ENCODE data around the gene ELAPOR2. TPM values are rescaled to one million over a fixed set of nuclear protein-coding genes. Genes with fewer than 3 reads are reported as not detected.
"Not testable (repeated sequence)": the region's sequence is repeated elsewhere in the genome, so short reads cannot be mapped to it uniquely, and the experiment has no call there.

Gene ELAPOR2
- total RNA-seq, 1 donor from 2014 or later, result 1.1 TPM

DNA sequence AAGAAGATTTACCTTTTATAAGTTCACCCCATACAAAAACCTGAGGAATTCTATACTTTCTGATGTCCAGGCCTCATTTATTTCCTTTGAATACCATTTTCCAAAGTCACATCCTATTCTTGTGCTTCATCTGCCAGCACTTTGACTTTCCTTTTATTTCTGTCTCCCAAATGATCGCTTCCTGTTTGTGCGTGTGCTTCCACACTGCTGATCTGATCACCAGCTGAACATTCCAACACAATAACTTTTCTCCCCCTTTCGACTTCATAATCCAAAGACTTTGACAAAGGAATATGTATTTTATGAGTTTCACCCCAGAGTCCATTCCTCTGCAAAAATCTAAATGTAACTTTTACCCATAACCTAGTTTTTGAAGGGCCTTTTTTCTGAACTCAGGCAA, 3.1 kb downstream of the ELAPOR2 start:
- no peak for DNase-seq (ENCODE audit: low spot score in 2 of 2)
- Histone ChIP-seq H3K36me3 (no peaks in the 10 kb centered on the region), H3K4me1 (peaks cover 0 to 9% of the 10 kb centered on the region in 2 donors), H3K27me3 (no peaks in the 10 kb centered on the region), H3K27ac (no peak overlapping the region), H3K9me3 (no peaks in the 10 kb centered on the region), H3K4me3 (no peak overlapping the region)
- intact Hi-C loops (cut with DNase I), result loop anchor here (5.0 to 10.0 kb wide), 2 partner anchors 166 to 288 kb away; partner anchors contain the start of gene CROT
- no peak for TF ChIP-seq CTCF (IDR thresholded peaks at IDR 0.05)

- DNase-seq (ENCODE audit: low spot score in 2 of 2), result no peak
- TF ChIP-seq CTCF (IDR thresholded peaks at IDR 0.05), result no peak
- H3K4me1 ChIP-seq, result no peaks in the 10 kb centered on the region
- intact Hi-C loops (cut with DNase I), result no loop called here
- no peak overlapping the region for H3K27ac ChIP-seq
- H3K9me3 ChIP-seq, result peaks cover 0 to 8% of the 10 kb centered on the region in 2 donors
- H3K36me3 ChIP-seq, result no peaks in the 10 kb centered on the region
- H3K27me3 ChIP-seq, result no peaks in the 10 kb centered on the region
- no peak overlapping the region for H3K4me3 ChIP-seq
Measured at GRCh38 chr7:87048839-87049238, 10.6 kb downstream of the ELAPOR2 start.

DNA sequence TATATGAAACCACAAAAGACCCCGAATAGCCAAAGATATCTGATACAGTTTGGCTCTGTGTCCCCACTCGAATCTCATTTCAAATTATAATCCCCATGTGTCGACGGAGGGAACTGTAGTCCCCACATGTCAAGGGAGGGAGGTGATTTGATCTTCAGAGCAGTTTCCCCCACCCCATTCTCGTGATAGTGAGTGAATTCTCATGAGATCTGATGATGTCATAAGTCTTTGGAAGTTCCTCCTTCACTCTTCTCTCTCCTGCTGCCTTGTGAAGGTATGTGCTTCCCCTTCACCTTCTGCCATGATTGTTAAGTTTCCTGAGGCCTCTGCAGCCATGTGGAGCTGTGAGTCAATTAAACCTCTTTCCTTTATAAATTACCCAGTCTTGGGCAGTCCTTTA, 13.0 kb downstream of the ELAPOR2 start:
- H3K4me3 ChIP-seq, result no peak overlapping the region
- H3K27me3 ChIP-seq, result no peaks in the 10 kb centered on the region
- H3K36me3 ChIP-seq, result no peaks in the 10 kb centered on the region
- H3K9me3 ChIP-seq, result peaks cover 0 to 8% of the 10 kb centered on the region in 2 donors
- no peak overlapping the region for H3K27ac ChIP-seq
- intact Hi-C loops (cut with DNase I), result no loop called here
- H3K4me1 ChIP-seq, result no peaks in the 10 kb centered on the region
- no peak for TF ChIP-seq CTCF (IDR thresholded peaks at IDR 0.05)
- DNase-seq (ENCODE audit: low spot score in 2 of 2), result no peak

- H3K4me3 ChIP-seq; H3K9me3 ChIP-seq; H3K27me3 ChIP-seq; H3K36me3 ChIP-seq; H3K4me1 ChIP-seq; H3K27ac ChIP-seq; intact Hi-C loops (cut with DNase I); DNase-seq (ENCODE audit: low spot score in 2 of 2): not testable (repeated sequence)
Measured at GRCh38 chr7:87044713-87045112, 14.7 kb downstream of the ELAPOR2 start.

- H3K9me3 ChIP-seq; H3K27me3 ChIP-seq; H3K4me3 ChIP-seq; H3K27ac ChIP-seq; intact Hi-C loops (cut with DNase I); H3K36me3 ChIP-seq; H3K4me1 ChIP-seq; DNase-seq (ENCODE audit: low spot score in 2 of 2): not testable (repeated sequence)
Measured at GRCh38 chr7:87041586-87041985, 17.9 kb downstream of the ELAPOR2 start.

- H3K27ac ChIP-seq; intact Hi-C loops (cut with DNase I); H3K9me3 ChIP-seq; H3K27me3 ChIP-seq; H3K36me3 ChIP-seq; DNase-seq (ENCODE audit: low spot score in 2 of 2); H3K4me1 ChIP-seq: not testable (repeated sequence)
- peak overlapping the region in 1 of 2 donors; percentile 50 for H3K4me3 ChIP-seq
Measured at GRCh38 chr7:87039691-87040299, 19.7 kb downstream of the ELAPOR2 start.

GRCh38 chr7:87038993-87039690, 20.3 kb downstream of the ELAPOR2 start:
- TF ChIP-seq CTCF (IDR thresholded peaks at IDR 0.05), result no peak
- Histone ChIP-seq H3K9me3 (no peaks in the 10 kb centered on the region), H3K27me3 (no peaks in the 10 kb centered on the region), H3K4me1 (no peaks in the 10 kb centered on the region), H3K36me3 (no peaks in the 10 kb centered on the region), H3K27ac (no peak overlapping the region), H3K4me3 (peak overlapping the region in 1 of 2 donors; percentile 50)
- intact Hi-C loops (cut with DNase I), result no loop called here
- no peak for DNase-seq (ENCODE audit: low spot score in 2 of 2)
